Nephron progenitor cell (in vitro differentiated cells): Measurements from ENCODE around the gene KANSL1.

Experiments
- DNase-seq: peaks from one replicate; pipeline ENCODE4 v3.0.0; 2021
- H3K27ac Mint-ChIP-seq: 2 replicates; pipeline ENCODE4 v1.8.0; 2021; ENCODE audit warnings: mild to moderate bottlenecking, moderate library complexity, mixed read lengths
- H3K27me3 Mint-ChIP-seq: 2 replicates; pipeline ENCODE4 v1.8.0; 2021; ENCODE audit warnings: mild to moderate bottlenecking, low read depth, mixed read lengths; ENCODE audit not compliant: poor library complexity
- H3K36me3 Mint-ChIP-seq: 2 replicates; pipeline ENCODE4 v1.8.0; 2021; ENCODE audit warnings: low read depth, mixed read lengths
- H3K4me1 Mint-ChIP-seq: 2 replicates; pipeline ENCODE4 v1.8.0; 2021; ENCODE audit warnings: mixed read lengths
- H3K4me3 Mint-ChIP-seq: 2 replicates; pipeline ENCODE4 v1.8.0; 2021; ENCODE audit warnings: mild to moderate bottlenecking, moderate library complexity, mixed read lengths
- H3K9me3 Mint-ChIP-seq: 2 replicates; pipeline ENCODE4 v1.8.0; 2021; ENCODE audit warnings: mild to moderate bottlenecking, moderate library complexity, mixed read lengths
- CTCF ChIP-seq: fragments of 200-600 bp; sonication (generic); IDR thresholded peaks from 2 replicates; pipeline ENCODE4 v1.5.0; 2021; ENCODE audit warnings: antibody characterized with exemption

KANSL1 gene

DNA sequence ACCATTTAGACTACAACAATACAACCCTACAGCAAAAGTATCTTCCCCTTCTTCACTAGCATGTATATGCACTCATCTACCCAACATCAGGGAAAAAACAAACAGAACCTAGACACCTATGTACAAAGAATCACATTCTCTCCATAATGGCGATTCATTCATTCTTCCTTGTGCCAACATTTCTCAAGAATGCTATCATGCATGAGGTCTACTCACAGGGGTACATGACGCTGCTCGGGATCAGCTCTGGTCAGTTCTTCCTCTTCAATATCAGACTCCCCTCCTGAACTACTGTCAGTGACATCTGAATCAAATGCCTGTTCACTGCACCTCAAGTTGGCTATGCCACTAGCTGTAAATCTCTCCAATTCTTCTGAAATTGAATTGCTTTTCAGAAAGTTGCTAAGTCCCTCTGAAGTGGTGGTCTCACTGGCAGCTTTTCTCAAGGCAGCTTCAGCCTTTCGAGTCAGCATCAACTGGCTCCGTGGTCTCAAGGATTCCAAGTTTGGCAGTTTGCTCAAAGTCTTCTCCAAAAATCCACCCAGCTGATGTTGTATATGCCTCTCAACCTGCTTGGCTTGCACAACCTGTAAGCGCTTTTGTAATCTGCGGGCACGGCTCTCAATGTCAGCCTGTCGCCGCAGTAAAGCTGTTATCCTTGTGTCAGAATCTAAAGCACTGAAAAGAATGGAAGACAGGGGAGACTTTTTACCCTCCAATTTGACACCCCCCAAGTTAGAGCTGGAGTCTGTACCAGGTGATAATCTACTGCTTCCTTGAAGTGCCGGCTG, 22.4 kb downstream of the KANSL1 start:
- Mint-ChIP-seq H3K36me3 (peaks cover 67% of the 10 kb centered on the region), H3K27ac (peak overlapping the region; percentile 84), H3K27me3 (no peaks in the 10 kb centered on the region), H3K9me3 (no peaks in the 10 kb centered on the region), H3K4me3 (no peak overlapping the region), H3K4me1 (peaks cover 48% of the 10 kb centered on the region)
- TF ChIP-seq CTCF = no peak
- no peak for DNase-seq

DNA sequence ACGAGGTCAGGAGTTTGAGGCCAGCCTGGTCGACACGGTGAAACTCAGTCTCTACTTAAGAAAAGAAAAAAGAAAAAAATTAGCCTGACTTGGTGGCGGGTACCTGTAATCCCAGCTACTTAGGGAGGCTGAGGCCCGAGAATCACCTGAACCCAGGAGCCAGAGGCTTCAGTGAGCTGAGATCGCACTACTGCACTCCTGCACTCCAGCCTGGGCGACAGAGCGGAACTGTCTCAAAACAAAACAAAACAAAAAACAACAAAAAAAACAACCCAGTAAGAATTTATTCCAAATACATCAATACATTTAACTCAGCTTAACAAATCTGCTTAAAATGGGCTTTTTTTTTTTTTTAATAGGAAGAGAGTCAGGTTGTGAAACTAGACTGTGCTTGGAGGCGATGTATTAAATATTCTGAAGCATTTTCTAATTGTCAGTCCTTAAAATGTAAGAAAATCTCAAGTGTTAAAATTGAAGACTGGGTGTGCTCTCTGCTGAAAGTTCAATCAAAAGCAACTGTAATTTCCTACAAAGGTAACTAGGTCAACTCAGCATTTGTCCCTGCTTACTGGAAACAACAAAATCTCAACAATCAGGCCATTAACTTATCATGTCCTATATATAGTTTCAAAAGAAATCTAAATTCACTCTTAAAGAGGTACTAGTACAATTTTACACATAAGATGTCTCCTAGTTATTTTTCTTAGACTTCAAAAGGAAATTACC, 23.2 kb downstream of the KANSL1 start:
- Mint-ChIP-seq H3K27ac (peak overlapping the region; percentile 85), H3K36me3 (peaks cover 67% of the 10 kb centered on the region), H3K4me1 (peaks cover 44% of the 10 kb centered on the region), H3K4me3 (no peak overlapping the region), H3K9me3 (no peaks in the 10 kb centered on the region), H3K27me3 (no peaks in the 10 kb centered on the region)
- TF ChIP-seq CTCF = no peak
- no peak for DNase-seq

- H3K36me3 Mint-ChIP-seq = peaks cover 84% of the 10 kb centered on the region
- H3K27me3 Mint-ChIP-seq = no peaks in the 10 kb centered on the region
- peak overlapping the region; percentile 15 for H3K27ac Mint-ChIP-seq
- H3K4me1 Mint-ChIP-seq = peaks cover 51% of the 10 kb centered on the region
- no peak for DNase-seq
- TF ChIP-seq CTCF = no peak
- no peaks in the 10 kb centered on the region for H3K9me3 Mint-ChIP-seq
- peak overlapping the region; percentile 19 for H3K4me3 Mint-ChIP-seq
These were observed 25.2 kb downstream of the KANSL1 start for GRCh38 chr17:46167826-46168569.

GRCh38 chr17:46167267-46167666, 26.0 kb downstream of the KANSL1 start:
- H3K27ac Mint-ChIP-seq = no peak overlapping the region
- H3K36me3 Mint-ChIP-seq = peaks cover 86% of the 10 kb centered on the region
- H3K4me3 Mint-ChIP-seq = no peak overlapping the region
- DNase-seq = no peak
- no peak for TF ChIP-seq CTCF
- peaks cover 4% of the 10 kb centered on the region for H3K9me3 Mint-ChIP-seq
- no peaks in the 10 kb centered on the region for H3K27me3 Mint-ChIP-seq
- H3K4me1 Mint-ChIP-seq = peaks cover 51% of the 10 kb centered on the region

DNA sequence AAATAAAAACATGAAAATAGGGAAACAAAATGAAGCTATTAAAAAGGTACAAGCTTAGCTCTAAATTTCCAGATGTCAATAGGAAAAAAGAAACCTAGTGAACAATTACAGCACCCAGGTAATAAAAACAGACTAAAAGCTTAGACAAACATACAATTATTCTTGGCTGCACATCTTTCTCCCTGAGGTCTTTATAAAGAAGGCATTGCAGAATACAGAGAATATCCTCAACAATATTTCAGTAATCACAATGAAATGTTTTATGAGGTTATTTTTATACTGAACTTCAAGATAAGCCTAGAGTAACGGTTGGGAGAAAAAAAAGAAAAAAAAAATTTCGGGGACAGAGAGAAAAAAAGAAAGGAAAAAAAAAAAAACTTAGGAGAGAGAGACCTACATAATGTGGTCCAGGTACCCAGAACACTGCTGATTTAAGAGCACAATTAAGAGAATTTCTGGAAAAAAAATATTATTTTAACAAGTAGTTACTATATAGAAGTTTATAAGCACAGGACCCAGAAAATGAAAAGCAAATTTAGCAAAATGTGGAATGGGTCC, 26.5 kb downstream of the KANSL1 start:
- Mint-ChIP-seq H3K36me3 (peaks cover 87% of the 10 kb centered on the region), H3K4me3 (peak overlapping the region; percentile 13), H3K4me1 (peaks cover 51% of the 10 kb centered on the region), H3K9me3 (peaks cover 5% of the 10 kb centered on the region), H3K27ac (peak overlapping the region; percentile 31), H3K27me3 (no peaks in the 10 kb centered on the region)
- TF ChIP-seq CTCF = no peak
- DNase-seq = no peak
